Mucosa of descending colon (tissue), 3 donors: ENCODE measurements around the gene ACTMAP. TPM values are rescaled to one million over a fixed set of nuclear protein-coding genes. Genes with fewer than 3 reads are reported as not detected.

Experiments used
- ATAC-seq: fragments of 200-7000 bp; cut with Tn5 transposase; one replicate; pipeline ENCODE4 v1.9.1; 2020; ENCODE audit warnings: mild to moderate bottlenecking, moderate library complexity
- DNase-seq, 3 donors: peaks; one replicate each; pipeline ENCODE4 v3.0.0-alpha.2; 2020
- H3K36me3 ChIP-seq: fragments of 200-600 bp; one replicate; pipeline ENCODE4 v1.8.0; 2021; ENCODE audit warnings: low read depth, mild to moderate bottlenecking
- H3K4me1 ChIP-seq: fragments of 200-600 bp; one replicate; pipeline ENCODE4 v1.8.0; 2021; ENCODE audit warnings: low read depth, mild to moderate bottlenecking
- H3K4me3 ChIP-seq: fragments of 200-600 bp; one replicate; pipeline ENCODE4 v1.8.0; 2021; ENCODE audit warnings: mild to moderate bottlenecking
- H3K9me3 ChIP-seq: fragments of 200-600 bp; one replicate; pipeline ENCODE4 v1.8.0; 2021; ENCODE audit warnings: mild to moderate bottlenecking
- CTCF ChIP-seq: fragments of 200-600 bp; IDR thresholded peaks from one replicate; pipeline ENCODE4 v1.8.0; 2022; ENCODE audit warnings: antibody characterized with exemption, mild to moderate bottlenecking
- intact Hi-C, 2 donors: fragments of 100-400 bp; cut with DNase I in 1 of 2; cut with micrococcal nuclease in 1 of 2; formaldehyde crosslinking; loops; one replicate each; pipeline versions ENCODE4 v1.11.0 to v1.11.1; 2022; cut with DNase I, micrococcal nuclease
- total RNA-seq, 3 donors: library from RNA; stranded (reverse); fragmentation: NEBNext Ultra II Directional in 2 of 3; extraction: Animal tissue kit (Norgen Biotek cat#: 25700) in 2 of 3; gene quantifications; one replicate each; pipeline versions ENCODE4 v1.2.1 to v1.2.4, GENCODE V29; 2021 to 2023
- donor health status: DM: no; HTN: no; CAD: no; lungs with moderate emphysema.
- donor health status: DM: no; HTN: no; CAD: no.
- donor health status: DM: no; HTN: yes; CAD: no.

The ACTMAP gene
- total RNA-seq, 3 donors from 2014 or later = 10.9 to 16.7 (median 13.8) TPM

- ATAC-seq (no peak), DNase-seq (no peak)
- no peak for TF ChIP-seq CTCF
- Histone ChIP-seq H3K9me3 (no peaks in the 10 kb centered on the region), H3K4me1 (peaks cover 25% of the 10 kb centered on the region), H3K36me3 (peaks cover 26% of the 10 kb centered on the region), H3K4me3 (no peak overlapping the region)
- intact Hi-C loops = no loop called here
Measured at GRCh38 chr19:40758491-40758890, 8.2 kb upstream of the ACTMAP start.

- ATAC-seq (no peak), DNase-seq (no peak)
- intact Hi-C loops = no loop called here
- no peak for TF ChIP-seq CTCF
- H3K9me3 ChIP-seq = no peaks in the 10 kb centered on the region
- H3K4me1 ChIP-seq = peaks cover 36% of the 10 kb centered on the region
- no peak overlapping the region for H3K4me3 ChIP-seq
- peaks cover 16% of the 10 kb centered on the region for H3K36me3 ChIP-seq
Measured at GRCh38 chr19:40756502-40757110, 6.3 kb upstream of the ACTMAP start.

- peaks cover 36% of the 10 kb centered on the region for H3K4me1 ChIP-seq
- TF ChIP-seq CTCF = no peak
- H3K36me3 ChIP-seq = peaks cover 18% of the 10 kb centered on the region
- intact Hi-C loops = no loop called here
- DNase-seq = no peak
- ATAC-seq = no peak
- H3K4me3 ChIP-seq = no peak overlapping the region
- no peaks in the 10 kb centered on the region for H3K9me3 ChIP-seq
Measured at GRCh38 chr19:40755791-40756190, 5.5 kb upstream of the ACTMAP start.

- DNase-seq (no peak), ATAC-seq (no peak)
- intact Hi-C loops = no loop called here
- Histone ChIP-seq H3K36me3 (peaks cover 24% of the 10 kb centered on the region), H3K9me3 (no peaks in the 10 kb centered on the region), H3K4me3 (no peak overlapping the region), H3K4me1 (peaks cover 36% of the 10 kb centered on the region)
- TF ChIP-seq CTCF = no peak
Measured at GRCh38 chr19:40755248-40755624, 5.0 kb upstream of the ACTMAP start.

- peak; percentile 73 to 78 (median 77) for DNase-seq
- H3K4me1 ChIP-seq = peaks cover 38% of the 10 kb centered on the region
- peaks cover 24% of the 10 kb centered on the region for H3K36me3 ChIP-seq
- H3K4me3 ChIP-seq = no peak overlapping the region
- no peaks in the 10 kb centered on the region for H3K9me3 ChIP-seq
- intact Hi-C loops = no loop called here
- peak; percentile 47 for ATAC-seq
- no peak for TF ChIP-seq CTCF
Measured at GRCh38 chr19:40754611-40755247, 4.5 kb upstream of the ACTMAP start.
